Endothelial cell of umbilical vein (primary cell): ENCODE measurements around the gene EEF2K. TPM values are rescaled to one million over a fixed set of nuclear protein-coding genes. Genes with fewer than 3 reads are reported as not detected.

Experiments used
- BruUV-seq: library from RNA; stranded (reverse); fragments of 400-500 nt; replicated peaks from 2 replicates; lab custom pipeline; 2021; lab: Mats Ljungman, UMichigan
- CTCF ChIA-PET: fragments of 300-600, 350-600 bp; sonication (Branson Sonifier 250); formaldehyde crosslinking; loops from one replicate; lab custom pipeline; 2021; ENCODE audit warnings: antibody characterized with exemption, inconsistent platforms; lab: Charles Lee
- POLR2A ChIA-PET: fragments of 300-600, 350-600 bp; sonication (Branson Sonifier 250); formaldehyde crosslinking; loops from one replicate; lab custom pipeline; 2021; ENCODE audit warnings: antibody characterized with exemption, inconsistent platforms; lab: Charles Lee
- DNase-seq: peaks from one replicate; pipeline ENCODE4 v3.0.0-alpha.2; 2011; ENCODE audit warnings: low read depth, low spot score
- FAIRE-seq: peaks from 2 replicates; lab custom pipeline; 2011; peaks lifted over from hg19 to GRCh38; lab: Jason Lieb, UNC
- H2AFZ ChIP-seq: 2 replicates; pipeline ENCODE4 v1.6.0; 2012; ENCODE audit warnings: low read depth, low read length, control low read depth, inconsistent platforms
- H3K27ac ChIP-seq: 2 replicates; pipeline ENCODE4 v1.5.1; 2011; ENCODE audit warnings: low read depth, mild to moderate bottlenecking, control low read depth, low read length, moderate library complexity; ENCODE audit not compliant: insufficient read depth
- H3K27me3 ChIP-seq, 2 experiments: 2 replicates each; pipeline versions ENCODE4 v1.6.0 to v1.6.1; 2011; ENCODE audit warnings: low read length in 2 of 2, mixed read lengths in 1 of 2; ENCODE audit not compliant: control insufficient read depth in 2 of 2, insufficient read depth in 2 of 2
- H3K36me3 ChIP-seq, 2 experiments: 2 replicates in 1 of 2; 3 replicates in 1 of 2; pipeline ENCODE4 v1.5.1; 2011; ENCODE audit warnings: low read length in 2 of 2, mild to moderate bottlenecking in 1 of 2, moderate library complexity in 1 of 2; ENCODE audit not compliant: control insufficient read depth in 2 of 2, insufficient read depth in 2 of 2; ENCODE audit errors: extremely low read depth in 1 of 2
- H3K4me1 ChIP-seq: 3 replicates; pipeline ENCODE4 v1.5.1; 2011; ENCODE audit warnings: mild to moderate bottlenecking, low read length; ENCODE audit not compliant: control insufficient read depth, insufficient read depth; ENCODE audit errors: extremely low read depth
- H3K4me2 ChIP-seq: 2 replicates; pipeline ENCODE4 v1.6.1; 2011; ENCODE audit warnings: low read length, control low read depth, mixed read lengths; ENCODE audit not compliant: insufficient read depth
- H3K4me3 ChIP-seq, 3 experiments: fragments of 200-600 bp in 1 of 3; sonication (generic), shearing (Covaris generic) in 1 of 3; replicated peaks in 1 of 3; 2 replicates each; pipeline ENCODE4 v1.5.1; 2011 to 2016; ENCODE audit warnings: control low read depth in 3 of 3, low read length in 3 of 3, mild to moderate bottlenecking in 2 of 3, inconsistent platforms in 1 of 3, low read depth in 1 of 3, moderate library complexity in 1 of 3; ENCODE audit not compliant: insufficient read depth in 1 of 3
- H3K79me2 ChIP-seq: 2 replicates; pipeline ENCODE4 v1.6.0; 2012; ENCODE audit warnings: low read length, inconsistent platforms; ENCODE audit not compliant: control insufficient read depth, insufficient read depth
- H3K9ac ChIP-seq: replicated peaks from 2 replicates; pipeline ENCODE3; 2011; ENCODE audit warnings: low read length, control low read depth; ENCODE audit not compliant: insufficient read depth; ENCODE audit errors: extremely low read depth
- H3K9me1 ChIP-seq: replicated peaks from 3 replicates; pipeline ENCODE4 v1.6.0; 2011; ENCODE audit warnings: mild to moderate bottlenecking, low read length; ENCODE audit not compliant: control insufficient read depth, insufficient read depth; ENCODE audit errors: extremely low read depth
- H3K9me3 ChIP-seq: replicated peaks from 2 replicates; pipeline ENCODE4 v1.5.1; 2012; ENCODE audit warnings: low read length, inconsistent platforms; ENCODE audit not compliant: control insufficient read depth, insufficient read depth
- H4K20me1 ChIP-seq: replicated peaks from 2 replicates; pipeline ENCODE3; 2011; ENCODE audit warnings: mild to moderate bottlenecking, low read length; ENCODE audit not compliant: control insufficient read depth, insufficient read depth; ENCODE audit errors: extremely low read depth
- CTCF ChIP-seq, 2 donors: IDR thresholded peaks; 1 replicate in 1 of 2; 2 replicates in 1 of 2; pipeline ENCODE4 v1.5.1; 2011; ENCODE audit warnings: low read length in 2 of 2, mild to moderate bottlenecking in 2 of 2, moderate library complexity in 2 of 2, control low read depth in 1 of 2, inconsistent platforms in 1 of 2, low read depth in 1 of 2; ENCODE audit not compliant: insufficient read depth in 1 of 2; ENCODE audit errors: extremely low read depth in 1 of 2
- GATA2 ChIP-seq: IDR thresholded peaks from 2 replicates; pipeline ENCODE4 v1.7.0; 2011; ENCODE audit warnings: low read depth, mild to moderate bottlenecking, moderate library complexity, mixed read lengths, low read length; ENCODE audit not compliant: insufficient read length, insufficient read depth
- JUN ChIP-seq: IDR thresholded peaks from 2 replicates; pipeline ENCODE4 v1.6.1; 2011; ENCODE audit warnings: borderline replicate concordance, low read depth; ENCODE audit not compliant: insufficient read length, insufficient read depth
- MYC ChIP-seq: IDR thresholded peaks from one replicate; pipeline ENCODE4 v1.6.1; 2011; ENCODE audit warnings: mild to moderate bottlenecking, low read depth, low read length
- POLR2A ChIP-seq: IDR thresholded peaks from 2 replicates; pipeline ENCODE4 v1.6.1; 2012; ENCODE audit warnings: low read depth, mild to moderate bottlenecking, control low read depth, low read length
- dilution Hi-C: fragments of 300-500 bp; cut with MboI; formaldehyde crosslinking; loops from one replicate; pipeline ENCODE4 v1.15.0; 2019; ENCODE audit warnings: low sequenced_read_pairs; ENCODE audit not compliant: extremely low pct_ligation_motif_present
- intact Hi-C: fragments of 100-400 bp; cut with micrococcal nuclease; formaldehyde crosslinking; loops from one replicate; pipeline ENCODE4 v1.10.0; 2022
- polyA plus RNA-seq, 4 experiments: library from polyadenylated mRNA; depleted of rRNA in 3 of 4; stranded (reverse) in 3 of 4; unstranded in 1 of 4; fragments of >200 nt; gene quantifications; 2 replicates each; pipeline versions ENCODE4 v1.2.1 to v1.2.3, GENCODE V29; 2011 to 2012; ENCODE audit warnings: missing spikeins in 1 of 4
- total RNA-seq: library from RNA; stranded (reverse); gene quantifications from 2 replicates; pipeline ENCODE4 v1.2.3, GENCODE V29; 2021
- TF ChIP-seq, protein P1 (sequence below): IDR thresholded peaks from 2 replicates; pipeline ENCODE4 v1.6.1; 2011; ENCODE audit not compliant: insufficient read depth, insufficient read length

EEF2K gene
- total and polyA plus RNA-seq, 2 donors (not counting 3 experiments of a cell fraction or from before 2014, with no cell fraction given) = 16.0 to 48.6 TPM

DNA sequence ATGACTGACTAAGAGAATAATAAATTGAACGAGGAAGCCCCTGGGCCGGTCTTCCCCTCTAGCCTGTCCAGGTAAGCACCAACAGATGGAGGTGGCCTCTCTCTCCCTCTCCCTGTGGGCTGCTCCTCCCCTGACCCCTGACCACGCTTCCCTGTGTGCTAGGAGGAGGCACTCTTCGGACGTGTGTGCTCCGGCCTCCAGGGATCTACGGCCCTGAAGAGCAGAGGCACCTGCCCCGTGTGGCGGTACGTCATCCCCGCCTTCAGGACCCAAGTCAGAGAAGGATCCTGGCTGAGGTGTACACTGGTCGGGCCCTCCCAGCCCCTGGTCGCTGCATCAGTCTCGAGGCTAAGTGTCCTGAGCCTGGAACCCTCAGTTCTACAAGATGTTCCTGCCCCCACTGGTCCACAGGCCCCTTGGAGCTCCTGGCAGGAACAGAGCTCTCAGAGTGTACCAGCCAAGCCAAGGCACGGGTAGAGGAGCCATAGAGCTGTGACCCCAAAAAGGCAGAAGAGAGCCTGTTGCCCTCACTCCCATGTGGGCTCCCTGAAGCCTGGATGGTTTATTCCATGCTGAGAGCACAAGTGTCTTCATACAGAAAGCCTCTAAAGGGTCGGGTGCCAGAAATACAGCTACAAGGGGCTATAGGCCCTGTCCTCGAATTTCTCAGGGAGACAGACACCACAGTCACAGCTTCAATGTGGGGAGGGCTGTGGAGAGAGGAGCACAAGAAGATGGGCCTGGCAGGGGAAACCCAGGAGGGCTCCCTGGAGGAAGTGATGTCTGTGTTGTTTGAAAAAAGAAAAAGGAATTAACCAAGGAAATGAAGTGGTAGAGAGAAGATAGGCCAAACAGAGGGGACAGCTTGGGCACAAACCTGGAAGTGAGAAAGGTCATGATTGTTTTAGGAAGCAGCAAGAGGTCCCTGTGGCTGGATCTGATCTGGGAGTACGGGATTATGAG lies 27.8 kb upstream of the EEF2K start:
- Histone ChIP-seq H3K4me2 (no peak overlapping the region), H3K9me1 (no peaks in the 10 kb centered on the region), H4K20me1 (no peaks in the 10 kb centered on the region), H3K4me3 (no peak overlapping the region), H3K36me3 (no peaks in the 10 kb centered on the region), H3K4me1 (no peaks in the 10 kb centered on the region), H2AFZ (no peak overlapping the region), H3K27me3 (no peaks in the 10 kb centered on the region), H3K9me3 (no peaks in the 10 kb centered on the region), H3K27ac (no peak overlapping the region), H3K79me2 (no peaks in the 10 kb centered on the region), H3K9ac (no peak overlapping the region)
- dilution Hi-C loops = no loop called here
- DNase-seq = no peak
- ChIA-PET POLR2A (no interaction called here), CTCF (interaction anchor here (0.9 kb wide), 1 partner anchor 10 kb away, joined by 4 read pairs; no protein-coding TSS in a partner anchor)
- no TSS peak for BruUV-seq
- FAIRE-seq = no peak
- TF ChIP-seq POLR2A = no peak
- intact Hi-C loops = no loop called here

DNA sequence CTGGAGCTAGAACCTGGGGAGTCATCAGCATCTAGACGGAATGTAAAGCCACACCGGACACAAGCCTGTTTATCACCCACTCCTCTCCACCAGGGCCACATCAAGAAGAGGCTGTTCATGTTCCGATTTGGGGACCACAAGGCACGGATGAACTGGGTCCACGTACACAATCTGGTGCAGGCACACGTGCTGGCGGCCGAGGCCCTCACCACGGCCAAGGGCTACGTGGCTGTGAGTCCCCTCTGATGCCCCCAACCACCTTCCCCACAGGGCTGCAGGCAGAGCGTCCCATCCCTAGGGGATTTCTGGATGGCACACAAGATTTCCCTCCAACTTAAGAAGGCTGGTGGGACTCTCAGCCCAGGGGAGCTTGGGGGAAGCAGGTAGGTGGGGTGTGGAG lies 24.7 kb upstream of the EEF2K start:
- FAIRE-seq (no peak), DNase-seq (no peak)
- no peaks in the 10 kb centered on the region for H4K20me1 ChIP-seq
- no peaks in the 10 kb centered on the region for H3K27me3 ChIP-seq
- no peak overlapping the region for H3K9ac ChIP-seq
- intact Hi-C loops (no loop called here), dilution Hi-C loops (no loop called here)
- CTCF ChIA-PET = no interaction called here
- no peaks in the 10 kb centered on the region for H3K79me2 ChIP-seq
- no peak overlapping the region for H3K4me2 ChIP-seq
- no peak overlapping the region for H3K27ac ChIP-seq
- no peaks in the 10 kb centered on the region for H3K9me1 ChIP-seq
- H3K4me1 ChIP-seq = no peaks in the 10 kb centered on the region
- no peaks in the 10 kb centered on the region for H3K36me3 ChIP-seq
- POLR2A ChIA-PET = no interaction called here
- H3K9me3 ChIP-seq = no peaks in the 10 kb centered on the region
- no peak overlapping the region for H2AFZ ChIP-seq
- no TSS peak for BruUV-seq
- TF ChIP-seq JUN (no peak), CTCF (IDR thresholded peaks at IDR 0.05; ENCODE audit: extremely low read depth in 1 of 2, insufficient read depth in 1 of 2, low read depth in 1 of 2, low read length in 2 of 2) (no peak), GATA2 (no peak), MYC (no peak)
- TF ChIP-seq, protein P1, sequence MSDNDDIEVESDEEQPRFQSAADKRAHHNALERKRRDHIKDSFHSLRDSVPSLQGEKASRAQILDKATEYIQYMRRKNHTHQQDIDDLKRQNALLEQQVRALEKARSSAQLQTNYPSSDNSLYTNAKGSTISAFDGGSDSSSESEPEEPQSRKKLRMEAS = no peak
- H3K4me3 ChIP-seq = no peak overlapping the region
